Muscle layer of duodenum (tissue), 2 donors: ENCODE results near the gene PLD3.

Source experiments
- H3K27ac ChIP-seq: one replicate; pipeline ENCODE4 v1.7.0; 2013; ENCODE audit warnings: mild to moderate bottlenecking, low read length
- H3K27me3 ChIP-seq: one replicate; pipeline ENCODE4 v1.7.0; 2013; ENCODE audit warnings: low read depth, mild to moderate bottlenecking, control low read depth, low read length
- H3K36me3 ChIP-seq, 2 donors: one replicate each; pipeline ENCODE4 v1.7.0; 2013; ENCODE audit warnings: low read length in 2 of 2, control low read depth in 1 of 2, mild to moderate bottlenecking in 1 of 2; ENCODE audit not compliant: insufficient read depth in 2 of 2, control insufficient read depth in 1 of 2
- H3K4me1 ChIP-seq, 2 donors: one replicate each; pipeline ENCODE4 v1.7.0; 2013; ENCODE audit warnings: low read length in 2 of 2, mild to moderate bottlenecking in 2 of 2, control low read depth in 1 of 2, moderate library complexity in 1 of 2; ENCODE audit not compliant: insufficient read depth in 2 of 2, control insufficient read depth in 1 of 2
- H3K4me3 ChIP-seq, 2 donors: one replicate each; pipeline ENCODE4 v1.7.0; 2013; ENCODE audit warnings: low read length in 2 of 2, low read depth in 1 of 2, mild to moderate bottlenecking in 1 of 2
- H3K9me3 ChIP-seq, 2 donors: one replicate each; pipeline ENCODE4 v1.7.0; 2013; ENCODE audit warnings: low read length in 2 of 2, control low read depth in 1 of 2, mild to moderate bottlenecking in 1 of 2; ENCODE audit not compliant: control insufficient read depth in 1 of 2
- donor health status: healthy.

The PLD3 gene, protein sequence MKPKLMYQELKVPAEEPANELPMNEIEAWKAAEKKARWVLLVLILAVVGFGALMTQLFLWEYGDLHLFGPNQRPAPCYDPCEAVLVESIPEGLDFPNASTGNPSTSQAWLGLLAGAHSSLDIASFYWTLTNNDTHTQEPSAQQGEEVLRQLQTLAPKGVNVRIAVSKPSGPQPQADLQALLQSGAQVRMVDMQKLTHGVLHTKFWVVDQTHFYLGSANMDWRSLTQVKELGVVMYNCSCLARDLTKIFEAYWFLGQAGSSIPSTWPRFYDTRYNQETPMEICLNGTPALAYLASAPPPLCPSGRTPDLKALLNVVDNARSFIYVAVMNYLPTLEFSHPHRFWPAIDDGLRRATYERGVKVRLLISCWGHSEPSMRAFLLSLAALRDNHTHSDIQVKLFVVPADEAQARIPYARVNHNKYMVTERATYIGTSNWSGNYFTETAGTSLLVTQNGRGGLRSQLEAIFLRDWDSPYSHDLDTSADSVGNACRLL

DNA sequence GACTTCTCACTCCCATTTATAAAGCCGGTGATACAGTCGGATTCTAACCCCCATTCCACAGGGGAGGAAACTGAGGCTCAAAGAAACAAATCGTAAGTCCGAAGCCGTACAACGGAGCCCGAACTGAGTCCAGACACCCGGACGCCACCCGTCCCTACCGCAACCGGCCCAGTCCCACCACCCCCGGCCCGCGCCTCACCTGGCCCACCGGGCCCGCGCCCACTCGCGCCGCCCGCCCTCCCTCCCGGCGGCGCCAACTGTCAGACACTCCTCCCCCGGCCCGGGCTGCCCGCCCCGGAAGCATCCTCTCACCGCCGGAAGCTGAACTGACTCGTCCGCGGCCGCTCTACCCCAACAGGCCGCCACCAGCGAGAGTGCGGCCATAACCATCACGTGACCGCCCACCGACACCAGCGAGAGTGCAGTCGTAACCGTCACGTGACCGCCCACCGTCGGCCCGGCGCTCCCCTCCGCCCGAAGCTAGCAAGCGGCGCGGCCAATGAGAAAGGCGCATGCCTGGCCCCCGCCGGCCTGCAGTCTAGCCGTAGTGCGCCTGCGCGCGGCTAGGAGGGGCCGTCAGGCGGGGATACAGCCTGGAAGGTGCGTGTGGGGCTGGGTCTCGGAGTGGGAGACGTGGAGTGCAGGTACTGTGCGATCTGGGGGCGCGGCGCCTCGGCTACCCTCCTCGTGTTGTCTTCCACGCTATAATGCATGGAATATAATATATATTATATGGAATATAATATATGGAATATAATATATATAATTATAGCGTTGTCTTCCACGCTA lies at the start of gene PLD3, which contains the start of gene C19orf47:
PLD3 (plus strand) TSS at position 571 of the 789 bp plus-strand sequence. CDS start 17,789 bp downstream, outside the sequence.
C19orf47 (minus strand) TSS at position 273 of the 789 bp plus-strand sequence. CDS start 6,540 bp downstream, outside the sequence.
- H3K9me3 ChIP-seq: no peaks in the 10 kb centered on the region
- peaks cover 5 to 17% of the 10 kb centered on the region in 2 donors for H3K4me1 ChIP-seq
- H3K27me3 ChIP-seq: no peaks in the 10 kb centered on the region
- no peaks in the 10 kb centered on the region for H3K36me3 ChIP-seq
- peak within 1 kb of the TSS; percentile 81 for H3K27ac ChIP-seq
- H3K4me3 ChIP-seq: peak within 1 kb of the TSS; percentile 81 to 96

DNA sequence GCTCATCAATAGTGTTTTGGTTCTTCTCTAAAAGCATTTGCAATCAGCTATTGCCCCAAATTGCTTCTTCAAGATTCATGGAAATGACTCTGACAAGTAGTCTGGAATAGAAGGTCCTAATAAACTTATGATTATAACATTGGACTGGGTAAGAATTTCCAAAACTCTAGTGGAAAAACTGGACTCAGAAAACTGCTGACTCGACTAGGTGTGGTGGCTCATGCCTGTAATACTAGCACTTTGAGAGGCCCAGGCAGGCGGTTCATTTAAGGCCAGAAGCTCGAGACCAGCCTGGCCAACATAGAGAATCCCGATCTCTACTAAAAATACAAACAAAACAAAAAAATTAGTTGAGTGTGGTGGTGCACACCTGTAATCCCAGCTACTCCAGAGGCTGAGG lies 47.8 kb upstream of the PLD3 start:
- H3K4me1 ChIP-seq: no peaks in the 10 kb centered on the region
- no peak overlapping the region for H3K27ac ChIP-seq
- no peaks in the 10 kb centered on the region for H3K27me3 ChIP-seq
- no peak overlapping the region for H3K4me3 ChIP-seq
- no peaks in the 10 kb centered on the region for H3K36me3 ChIP-seq
- H3K9me3 ChIP-seq: no peaks in the 10 kb centered on the region

DNA sequence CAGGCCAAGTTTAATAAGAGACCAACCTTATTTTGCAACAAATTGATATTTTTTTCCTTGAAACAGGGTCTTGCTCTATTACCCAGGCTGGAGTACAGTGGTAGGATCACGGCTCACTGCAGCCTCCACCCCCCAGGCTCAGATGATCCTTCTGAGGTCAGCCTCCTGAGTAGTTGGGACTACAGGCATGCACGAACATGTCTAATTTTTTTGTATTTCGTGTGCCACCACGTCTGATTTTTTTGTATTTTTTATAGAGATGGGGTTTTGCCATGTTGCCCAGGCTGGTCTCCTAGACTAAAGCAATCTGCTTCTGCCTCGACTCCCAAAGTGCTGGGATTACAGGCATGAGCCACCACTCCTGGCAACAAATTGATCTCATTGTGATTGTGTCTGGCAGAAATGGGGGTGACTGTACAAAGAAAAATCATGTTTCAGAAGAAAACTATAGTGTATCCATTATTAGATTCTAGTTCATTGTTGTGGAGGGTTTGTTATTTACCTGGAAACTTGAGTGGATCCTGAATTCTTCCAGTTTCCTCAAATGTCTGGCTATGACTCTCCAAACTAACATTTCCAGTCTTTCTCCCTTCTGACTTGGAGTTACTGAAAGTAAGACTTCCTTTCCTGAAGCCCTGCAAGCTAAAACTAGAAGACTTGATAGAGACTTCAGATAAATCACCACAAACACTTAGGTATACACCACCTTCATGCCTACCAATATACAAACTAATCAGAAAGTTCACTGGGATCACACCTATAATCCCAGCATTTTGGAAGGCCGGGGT lies 46.1 kb upstream of the PLD3 start:
- Histone ChIP-seq H3K4me3 (no peak overlapping the region), H3K27ac (no peak overlapping the region), H3K9me3 (no peaks in the 10 kb centered on the region), H3K27me3 (no peaks in the 10 kb centered on the region), H3K36me3 (no peaks in the 10 kb centered on the region), H3K4me1 (no peaks in the 10 kb centered on the region)

DNA sequence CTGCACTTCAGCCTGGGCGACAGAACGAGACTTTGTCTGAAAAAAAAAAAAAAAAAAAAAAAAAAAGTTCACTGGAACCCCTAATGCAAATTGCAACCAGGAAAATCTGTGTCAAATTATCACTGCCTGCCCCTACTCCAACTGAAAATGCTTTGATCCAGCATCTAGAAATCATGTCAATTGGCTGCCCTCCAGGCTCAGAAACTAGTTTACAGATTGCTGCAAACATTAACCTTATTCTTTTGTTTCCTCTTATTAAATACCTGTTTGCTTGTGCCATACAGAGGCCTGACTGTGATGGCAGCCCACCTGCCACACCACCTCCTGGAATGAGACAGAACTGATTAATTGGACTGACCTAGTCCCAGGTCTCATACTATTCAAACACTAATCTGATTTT lies 44.7 kb upstream of the PLD3 start:
- Histone ChIP-seq H3K36me3 (no peaks in the 10 kb centered on the region), H3K27me3 (no peaks in the 10 kb centered on the region), H3K4me1 (no peaks in the 10 kb centered on the region), H3K4me3 (no peak overlapping the region), H3K27ac (no peak overlapping the region), H3K9me3 (no peaks in the 10 kb centered on the region)

DNA sequence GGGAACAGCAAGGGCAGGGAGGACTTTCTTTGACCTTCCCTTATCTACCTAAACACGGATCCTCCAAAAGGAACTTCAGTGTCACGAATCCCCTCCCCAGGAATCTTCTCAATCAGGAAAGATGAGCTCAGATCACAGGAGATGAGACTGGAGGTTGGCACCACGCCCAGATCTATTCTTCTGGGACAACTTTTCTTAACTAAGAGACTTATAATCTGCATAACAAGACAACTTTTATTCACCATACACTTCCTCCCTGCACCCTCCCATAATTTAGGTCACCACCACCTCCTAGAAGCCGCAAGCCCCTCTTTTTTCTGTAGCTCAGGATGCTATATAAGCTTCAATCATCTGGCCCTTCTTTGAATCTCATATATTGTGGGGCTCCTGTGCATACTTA lies 44.2 kb upstream of the PLD3 start:
- H3K4me1 ChIP-seq: no peaks in the 10 kb centered on the region
- no peak overlapping the region for H3K4me3 ChIP-seq
- H3K9me3 ChIP-seq: no peaks in the 10 kb centered on the region
- H3K36me3 ChIP-seq: no peaks in the 10 kb centered on the region
- H3K27me3 ChIP-seq: no peaks in the 10 kb centered on the region
- no peak overlapping the region for H3K27ac ChIP-seq

DNA sequence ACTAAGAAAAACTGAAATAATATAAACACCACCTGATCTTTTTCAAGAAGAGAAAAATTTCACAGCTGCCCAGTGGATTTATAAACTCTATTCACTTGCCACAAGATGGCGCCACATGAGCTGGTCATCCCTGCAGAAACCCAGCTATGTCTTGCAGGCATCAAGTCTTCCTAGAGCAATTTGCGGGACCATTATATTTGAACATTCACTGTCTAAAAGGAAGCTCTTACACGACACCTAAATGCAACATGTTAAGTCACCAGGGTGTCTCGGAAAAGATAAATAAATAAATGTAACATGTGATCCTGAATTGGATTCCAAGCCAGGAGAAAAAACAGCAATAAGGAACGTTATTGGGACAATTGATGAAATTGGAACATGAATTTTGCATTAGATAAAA lies 43.1 kb upstream of the PLD3 start:
- no peak overlapping the region for H3K27ac ChIP-seq
- H3K27me3 ChIP-seq: no peaks in the 10 kb centered on the region
- no peaks in the 10 kb centered on the region for H3K36me3 ChIP-seq
- H3K4me3 ChIP-seq: no peak overlapping the region
- H3K9me3 ChIP-seq: no peaks in the 10 kb centered on the region
- no peaks in the 10 kb centered on the region for H3K4me1 ChIP-seq

DNA sequence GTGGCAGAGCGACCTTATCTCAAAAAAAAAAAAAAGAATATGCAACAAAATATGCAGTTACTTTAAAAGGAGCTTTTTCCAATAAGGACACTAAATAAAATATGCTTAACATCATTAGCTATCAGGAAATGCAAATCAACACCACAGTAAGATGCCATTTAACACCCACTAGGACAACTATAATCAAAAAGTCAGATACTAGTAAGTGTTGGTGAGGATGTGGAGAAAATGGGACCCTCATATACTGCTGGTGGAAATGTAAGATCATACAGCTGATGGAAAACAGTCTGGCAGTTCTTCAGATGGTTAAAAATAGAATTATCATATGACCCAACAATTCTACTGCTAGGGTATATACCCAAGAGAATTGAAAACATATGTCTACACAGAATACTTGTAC lies 38.8 kb upstream of the PLD3 start:
- no peak overlapping the region for H3K4me3 ChIP-seq
- H3K36me3 ChIP-seq: no peaks in the 10 kb centered on the region
- H3K9me3 ChIP-seq: no peaks in the 10 kb centered on the region
- no peaks in the 10 kb centered on the region for H3K4me1 ChIP-seq
- H3K27ac ChIP-seq: no peak overlapping the region
- no peaks in the 10 kb centered on the region for H3K27me3 ChIP-seq

DNA sequence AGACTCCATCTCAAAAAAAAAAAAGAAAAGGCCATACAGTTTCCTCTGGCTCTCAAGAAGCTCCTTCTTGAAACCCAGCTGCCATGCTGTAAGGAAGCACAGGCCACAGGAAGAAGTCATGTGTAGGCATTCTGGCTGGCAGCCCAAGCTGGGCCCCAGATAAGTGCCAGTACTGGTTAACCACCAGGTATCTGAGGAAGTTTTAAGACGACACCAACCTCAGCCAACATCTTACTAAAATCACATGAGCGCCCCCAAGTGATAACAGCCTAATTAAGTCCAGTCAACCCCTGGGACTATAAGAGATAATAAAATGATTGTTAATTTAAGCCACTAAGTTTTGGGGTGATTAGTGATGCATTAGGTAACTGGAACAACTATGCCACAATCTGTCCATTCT lies 36.0 kb upstream of the PLD3 start:
- no peak overlapping the region for H3K27ac ChIP-seq
- H3K36me3 ChIP-seq: no peaks in the 10 kb centered on the region
- H3K4me3 ChIP-seq: no peak overlapping the region
- H3K27me3 ChIP-seq: no peaks in the 10 kb centered on the region
- no peaks in the 10 kb centered on the region for H3K9me3 ChIP-seq
- no peaks in the 10 kb centered on the region for H3K4me1 ChIP-seq

DNA sequence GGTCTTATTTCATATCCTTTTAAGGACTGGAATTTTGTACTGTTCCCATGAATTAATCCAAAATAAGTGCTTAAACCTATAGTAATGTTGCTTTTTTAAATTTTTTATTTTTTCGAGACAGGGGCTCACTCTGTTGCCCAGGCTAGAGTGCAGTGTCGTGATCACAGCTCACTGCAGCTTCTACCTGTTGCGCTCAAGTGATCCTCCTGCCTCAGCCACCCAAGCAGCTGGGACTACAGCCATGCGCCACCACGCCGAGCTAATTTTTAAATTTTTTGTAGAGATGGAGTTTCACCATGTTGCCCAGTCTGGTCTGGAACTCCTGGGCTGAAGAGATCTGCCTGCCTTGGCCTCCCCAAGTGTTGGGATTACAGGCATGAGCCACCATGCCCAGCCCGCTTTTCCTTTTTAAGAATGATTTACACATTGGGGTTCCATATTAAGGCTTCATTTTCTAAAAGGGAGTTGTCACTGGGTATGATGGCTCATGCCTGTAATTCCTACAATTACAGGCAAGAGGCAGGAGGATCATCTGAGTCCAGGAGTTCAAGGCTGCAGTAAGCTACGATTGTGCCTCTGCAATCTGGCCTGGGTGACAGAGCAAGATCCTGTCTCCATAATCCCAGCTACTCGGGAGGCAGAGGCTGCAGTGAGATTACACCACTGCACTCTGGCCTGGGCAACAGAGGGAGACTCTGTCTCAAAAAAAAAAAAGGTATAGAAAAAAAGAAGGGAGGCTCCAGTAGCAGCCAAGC lies 35.1 kb upstream of the PLD3 start:
- Histone ChIP-seq H3K27me3 (no peaks in the 10 kb centered on the region), H3K4me1 (no peaks in the 10 kb centered on the region), H3K4me3 (no peak overlapping the region), H3K9me3 (no peaks in the 10 kb centered on the region), H3K36me3 (peaks cover 0 to 3% of the 10 kb centered on the region in 2 donors), H3K27ac (no peak overlapping the region)

DNA sequence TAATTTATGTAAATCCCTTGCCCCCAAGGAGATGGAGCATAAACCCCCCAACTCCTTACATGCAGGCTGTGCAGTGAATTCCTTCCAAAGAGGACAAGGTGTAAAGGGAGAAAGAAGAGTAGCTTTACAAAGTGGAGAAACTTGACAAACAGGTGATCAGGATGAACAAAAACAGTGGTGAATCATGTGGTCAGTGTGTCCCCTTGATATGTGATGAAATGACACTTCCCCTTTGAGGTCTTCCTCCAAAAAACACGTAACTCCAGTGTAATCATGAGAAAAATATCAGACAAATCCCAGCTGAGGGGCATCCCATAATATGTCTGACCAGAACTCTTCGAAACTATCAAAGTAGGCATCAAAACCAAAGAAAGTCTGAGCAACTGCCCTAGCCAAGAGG lies 33.8 kb upstream of the PLD3 start:
- Histone ChIP-seq H3K4me1 (no peaks in the 10 kb centered on the region), H3K27ac (no peak overlapping the region), H3K27me3 (no peaks in the 10 kb centered on the region), H3K9me3 (no peaks in the 10 kb centered on the region), H3K4me3 (no peak overlapping the region), H3K36me3 (peaks cover 0 to 7% of the 10 kb centered on the region in 2 donors)
